Loucy (cell line): ENCODE results near the gene PTOV1.

Experiments used
- CTCF ChIP-seq: fragments of 200-600 bp; sonication (generic); conservative IDR thresholded peaks from 2 replicates; pipeline ENCODE4 v1.5.1; 2014; ENCODE audit warnings: mild to moderate bottlenecking, antibody characterized with exemption, low read length
- EZH2phosphoT487 ChIP-seq: fragments of 200-600 bp; IDR thresholded peaks from 2 replicates; pipeline ENCODE4 v1.6.1; 2018; ENCODE audit warnings: antibody characterized with exemption, mild to moderate bottlenecking, moderate library complexity, borderline replicate concordance

- TF ChIP-seq EZH2phosphoT487 (no peak), CTCF (no peak)
Observed at GRCh38 chr19:49849433-49850220, 1.3 kb upstream of the PTOV1 start.
